RCC 7860 (cell line): Measurements from ENCODE around the gene PTH2.
A peak's percentile ranks its signal among the peaks of the same experiment; 100 is the strongest.
"Not testable (repeated sequence)": the region's sequence is repeated elsewhere in the genome, so short reads cannot be mapped to it uniquely, and the experiment has no call there.

ENCODE experiments used
- DNase-seq: peaks from one replicate; pipeline ENCODE4 v3.0.0-alpha.2; 2015; ENCODE audit warnings: low spot score
- FAIRE-seq: peaks from 2 replicates; lab custom pipeline; 2012; peaks lifted over from hg19 to GRCh38; lab: Jason Lieb, UNC

Gene PTH2

GRCh38 chr19:49448432-49448786, 25.2 kb upstream of the PTH2 start:
- FAIRE-seq = no peak

GRCh38 chr19:49447485-49448431, 24.5 kb upstream of the PTH2 start:
- FAIRE-seq (no peak), DNase-seq (no peak)

More at GRCh38 chr19:49448432-49448786, 25.2 kb upstream of the PTH2 start:
- no peak for DNase-seq

- FAIRE-seq (no peak), DNase-seq (no peak)
Measured at GRCh38 chr19:49445997-49446396, 22.8 kb upstream of the PTH2 start.

GRCh38 chr19:49444100-49444700, 21.0 kb upstream of the PTH2 start:
- DNase-seq, FAIRE-seq: not testable (repeated sequence)

GRCh38 chr19:49443366-49444099, 20.3 kb upstream of the PTH2 start:
- FAIRE-seq = no peak
- peak; percentile 78 for DNase-seq

GRCh38 chr19:49442771-49443365, 19.6 kb upstream of the PTH2 start:
- DNase-seq (peak; percentile 39), FAIRE-seq (no peak)

GRCh38 chr19:49442354-49442753, 19.1 kb upstream of the PTH2 start:
- FAIRE-seq = no peak
- DNase-seq = no peak

- no peak for FAIRE-seq
- no peak for DNase-seq
Measured at GRCh38 chr19:49441960-49442350, 18.7 kb upstream of the PTH2 start.

- FAIRE-seq = no peak
Measured at GRCh38 chr19:49441210-49441959, 18.1 kb upstream of the PTH2 start, which contains the start of gene SLC17A7. Gene SLC17A7, minus strand, starts transcription at chr19:49441527. Its CDS starts 148 bp downstream, at chr19:49441379.

GRCh38 chr19:49440439-49441209, 17.4 kb upstream of the PTH2 start:
- FAIRE-seq = no peak

More at GRCh38 chr19:49441210-49441959, 18.1 kb upstream of the PTH2 start, which contains the start of gene SLC17A7:
- DNase-seq = no peak

GRCh38 chr19:49439836-49440235, 16.6 kb upstream of the PTH2 start:
- no peak for FAIRE-seq
- no peak for DNase-seq

More at GRCh38 chr19:49440439-49441209, 17.4 kb upstream of the PTH2 start:
- no peak for DNase-seq

GRCh38 chr19:49438261-49438660, 15.0 kb upstream of the PTH2 start:
- no peak for FAIRE-seq
- DNase-seq = no peak

- FAIRE-seq = no peak
- no peak for DNase-seq
Measured at GRCh38 chr19:49437231-49437630, 14.0 kb upstream of the PTH2 start.

GRCh38 chr19:49436381-49437017, 13.3 kb upstream of the PTH2 start:
- no peak for FAIRE-seq
- DNase-seq = no peak

- FAIRE-seq (no peak), DNase-seq (no peak)
Measured at GRCh38 chr19:49435670-49436069, 12.4 kb upstream of the PTH2 start.

- no peak for DNase-seq
- FAIRE-seq = no peak
Measured at GRCh38 chr19:49434907-49435583, 11.8 kb upstream of the PTH2 start.

GRCh38 chr19:49433240-49433901, 10.1 kb upstream of the PTH2 start:
- FAIRE-seq (no peak), DNase-seq (no peak)
